Panc1 (cell line): Measurements from ENCODE around the gene DENND2A. TPM values are rescaled to one million over a fixed set of nuclear protein-coding genes. Genes with fewer than 3 reads are reported as not detected.

Experiments
- ATAC-seq: fragments of 200-7000 bp; cut with Tn5 transposase; 2 replicates; pipeline ENCODE4 v1.9.1; 2020; ENCODE audit warnings: mild to moderate bottlenecking, moderate library complexity
- BruUV-seq: library from RNA; stranded (reverse); fragments of 400-500 nt; replicated peaks from 2 replicates; lab custom pipeline; 2021; lab: Mats Ljungman, UMichigan
- CTCF ChIA-PET: fragments of 300-600 bp; sonication (Branson Sonifier 250); formaldehyde crosslinking; loops from one replicate; lab custom pipeline; 2022; ENCODE audit warnings: antibody characterized with exemption; lab: Charles Lee
- POLR2A ChIA-PET: fragments of 300-600 bp; sonication (Branson Sonifier 250); formaldehyde crosslinking; loops from one replicate; lab custom pipeline; 2022; ENCODE audit warnings: antibody characterized with exemption; lab: Charles Lee
- DNase-seq: peaks from one replicate; pipeline ENCODE4 v3.0.0-alpha.2; 2010; ENCODE audit warnings: low read depth, low spot score
- H3K27ac ChIP-seq: 2 replicates; pipeline ENCODE4 v1.5.1; 2011; ENCODE audit warnings: mild to moderate bottlenecking, low read length, inconsistent platforms
- H3K27me3 ChIP-seq: fragments of 200-500 bp; sonication (Bioruptor generic); 2 replicates; pipeline ENCODE4 v1.6.0; 2014; ENCODE audit warnings: low read length, inconsistent platforms; ENCODE audit not compliant: control insufficient read depth, insufficient read depth
- H3K36me3 ChIP-seq: fragments of 200-500 bp; sonication (Bioruptor generic); 2 replicates; pipeline ENCODE4 v1.5.1; 2014; ENCODE audit warnings: inconsistent platforms, mild to moderate bottlenecking, low read length, moderate library complexity; ENCODE audit not compliant: control insufficient read depth, insufficient read depth
- H3K4me1 ChIP-seq: 2 replicates; pipeline ENCODE4 v1.5.1; 2011; ENCODE audit warnings: inconsistent platforms, mild to moderate bottlenecking, low read length, moderate library complexity; ENCODE audit not compliant: control insufficient read depth, insufficient read depth
- H3K4me3 ChIP-seq, 2 experiments: 2 replicates each; pipeline ENCODE4 v1.5.1; 2011 to 2012; ENCODE audit warnings: low read depth in 2 of 2, low read length in 2 of 2, mild to moderate bottlenecking in 2 of 2, inconsistent platforms in 1 of 2, moderate library complexity in 1 of 2
- H3K9me3 ChIP-seq: fragments of 200-500 bp; sonication (Bioruptor generic); 2 replicates; pipeline ENCODE4 v1.5.1; 2014; ENCODE audit warnings: low read depth, mild to moderate bottlenecking, inconsistent platforms, low read length, moderate library complexity; ENCODE audit not compliant: control insufficient read depth, insufficient read depth
- CTCF ChIP-seq: fragments of 450-650 bp; IDR thresholded peaks from 2 replicates; pipeline ENCODE4 v1.5.1; 2017; ENCODE audit warnings: mild to moderate bottlenecking
- POLR2AphosphoS5 ChIP-seq: IDR thresholded peaks from 2 replicates; pipeline ENCODE4 v1.6.1; 2012; ENCODE audit warnings: mild to moderate bottlenecking, low read depth, low read length, moderate library complexity
- SIN3A ChIP-seq: IDR thresholded peaks from 2 replicates; pipeline ENCODE4 v1.6.1; 2012; ENCODE audit warnings: low read depth, mild to moderate bottlenecking, low read length, moderate library complexity, borderline replicate concordance; ENCODE audit not compliant: insufficient read depth
- TCF7L2 ChIP-seq: IDR thresholded peaks from 2 replicates; pipeline ENCODE4 v1.6.1; 2011; ENCODE audit warnings: mild to moderate bottlenecking, low read depth, low read length, inconsistent platforms
- in situ Hi-C: cut with HindIII; loops from 2 replicates; pipeline ENCODE4 v1.10.0; 2016; ENCODE audit warnings: low sequenced_read_pairs, low pct_unique_long_range_greater_than_20kb
- intact Hi-C: fragments of 100-400 bp; cut with micrococcal nuclease; formaldehyde crosslinking; loops from one replicate; pipeline ENCODE4 v1.10.0; 2022; ENCODE audit not compliant: unreplicated experiment
- total RNA-seq: library from RNA; stranded (reverse); gene quantifications from one replicate; pipeline ENCODE4 v1.2.1, GENCODE V29; 2021; ENCODE audit not compliant: unreplicated experiment
- TF ChIP-seq, protein P1 (sequence below), 2 experiments: IDR thresholded peaks; 2 replicates each; pipeline ENCODE4 v1.6.1; 2011 to 2012; ENCODE audit warnings: low read depth in 2 of 2, control low read depth in 1 of 2, low read length in 1 of 2, mild to moderate bottlenecking in 1 of 2, moderate library complexity in 1 of 2; ENCODE audit not compliant: insufficient read depth in 1 of 2

Gene DENND2A
- total RNA-seq, 1 experiment from 2014 or later = 1.4 TPM

DNA sequence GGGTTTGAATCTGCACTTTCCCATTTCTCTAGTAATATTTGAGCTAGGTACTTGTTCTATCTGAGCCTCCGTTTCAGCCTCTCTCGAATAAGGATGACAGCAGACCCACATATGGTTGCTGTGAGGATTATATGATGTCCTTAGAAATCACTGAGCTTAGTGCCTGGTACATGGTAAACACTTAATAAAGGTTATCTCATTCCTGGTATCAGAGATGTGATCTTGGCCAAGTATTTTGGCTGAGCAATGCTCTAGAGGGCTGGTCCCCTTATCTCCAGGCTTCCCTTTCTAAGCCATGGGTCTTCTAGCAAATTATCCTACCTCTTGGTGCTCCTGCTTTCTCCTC lies 160.9 kb downstream of the DENND2A start:
- no peaks in the 10 kb centered on the region for H3K27me3 ChIP-seq
- TF ChIP-seq POLR2AphosphoS5 = no peak
- 0 out of 2 replicates have a peak, but pooled peaks cover 10% of the 10 kb centered on the region for H3K4me1 ChIP-seq
- ChIA-PET POLR2A (interaction anchor here (0.5 to 0.9 kb wide), 4 partner anchors 10 to 429 kb away, joined by 3 to 9 read pairs (median 6); partner anchors contain the start of gene KDM7A), CTCF (interaction anchor here (0.6 kb wide), 1 partner anchor 181 kb away, joined by 3 read pairs; no protein-coding TSS in a partner anchor)
- H3K4me3 ChIP-seq = peak overlapping the region; percentile 69 to 82
- no peaks in the 10 kb centered on the region for H3K9me3 ChIP-seq
- BruUV-seq = no TSS peak
- no peaks in the 10 kb centered on the region; the same call in 1 of the 2 replicates for H3K36me3 ChIP-seq
- H3K27ac ChIP-seq = peak overlapping the region; percentile 76
- ATAC-seq (peak; percentile 1; the same call in 1 of the 2 replicates), DNase-seq (no peak)
- in situ Hi-C loops = no loop called here
- intact Hi-C loops = no loop called here

GRCh38 chr7:140479062-140479738 lies 161.4 kb downstream of the DENND2A start, which contains the start of gene MKRN1:
Gene MKRN1 (minus strand): TSS chr7:140479505. CDS start chr7:140479344, 161 bp downstream.
- intact Hi-C loops = no loop called here
- Histone ChIP-seq H3K36me3 (no peaks in the 10 kb centered on the region; the same call in 1 of the 2 replicates), H3K4me3 (peak within 1 kb of the TSS; percentile 69 to 82), H3K4me1 (0 out of 2 replicates have a peak, but pooled peaks cover 10% of the 10 kb centered on the region), H3K27ac (peak within 1 kb of the TSS; percentile 84), H3K27me3 (no peaks in the 10 kb centered on the region), H3K9me3 (no peaks in the 10 kb centered on the region)
- ATAC-seq (peak; percentile 97), DNase-seq (peak; percentile 87)
- BruUV-seq = no TSS peak
- 0 out of 2 replicates have a peak, but pooled peaks have one; percentile 85 for TF ChIP-seq SIN3A
- TF ChIP-seq POLR2AphosphoS5 = peak; percentile 80
- no peak for TF ChIP-seq TCF7L2
- TF ChIP-seq CTCF = no peak
- TF ChIP-seq, protein P1, sequence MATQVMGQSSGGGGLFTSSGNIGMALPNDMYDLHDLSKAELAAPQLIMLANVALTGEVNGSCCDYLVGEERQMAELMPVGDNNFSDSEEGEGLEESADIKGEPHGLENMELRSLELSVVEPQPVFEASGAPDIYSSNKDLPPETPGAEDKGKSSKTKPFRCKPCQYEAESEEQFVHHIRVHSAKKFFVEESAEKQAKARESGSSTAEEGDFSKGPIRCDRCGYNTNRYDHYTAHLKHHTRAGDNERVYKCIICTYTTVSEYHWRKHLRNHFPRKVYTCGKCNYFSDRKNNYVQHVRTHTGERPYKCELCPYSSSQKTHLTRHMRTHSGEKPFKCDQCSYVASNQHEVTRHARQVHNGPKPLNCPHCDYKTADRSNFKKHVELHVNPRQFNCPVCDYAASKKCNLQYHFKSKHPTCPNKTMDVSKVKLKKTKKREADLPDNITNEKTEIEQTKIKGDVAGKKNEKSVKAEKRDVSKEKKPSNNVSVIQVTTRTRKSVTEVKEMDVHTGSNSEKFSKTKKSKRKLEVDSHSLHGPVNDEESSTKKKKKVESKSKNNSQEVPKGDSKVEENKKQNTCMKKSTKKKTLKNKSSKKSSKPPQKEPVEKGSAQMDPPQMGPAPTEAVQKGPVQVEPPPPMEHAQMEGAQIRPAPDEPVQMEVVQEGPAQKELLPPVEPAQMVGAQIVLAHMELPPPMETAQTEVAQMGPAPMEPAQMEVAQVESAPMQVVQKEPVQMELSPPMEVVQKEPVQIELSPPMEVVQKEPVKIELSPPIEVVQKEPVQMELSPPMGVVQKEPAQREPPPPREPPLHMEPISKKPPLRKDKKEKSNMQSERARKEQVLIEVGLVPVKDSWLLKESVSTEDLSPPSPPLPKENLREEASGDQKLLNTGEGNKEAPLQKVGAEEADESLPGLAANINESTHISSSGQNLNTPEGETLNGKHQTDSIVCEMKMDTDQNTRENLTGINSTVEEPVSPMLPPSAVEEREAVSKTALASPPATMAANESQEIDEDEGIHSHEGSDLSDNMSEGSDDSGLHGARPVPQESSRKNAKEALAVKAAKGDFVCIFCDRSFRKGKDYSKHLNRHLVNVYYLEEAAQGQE (IDR thresholded peaks at IDR 0.05; ENCODE audit: insufficient read depth in 1 of 2, low read depth in 2 of 2, low read length in 1 of 2) = no peak
- in situ Hi-C loops = no loop called here
- CTCF ChIA-PET = no interaction called here
- POLR2A ChIA-PET = interaction anchor here (0.5 to 0.9 kb wide), 4 partner anchors 10 to 428 kb away, joined by 3 to 9 read pairs (median 6); partner anchors contain the start of gene KDM7A
